ENCODE measurements around the gene DIDO1.

The DIDO1 gene

GRCh38 chr20:62829231-62830230 is 96.8 kb downstream of the DIDO1 start:
- Histone ChIP-seq H3K4me3 (replicated peaks; ENCODE audit: low read depth, low read length) (no peak overlapping the region), H3K36me3 (ENCODE audit: control insufficient read depth, insufficient read depth, low read length) (no peaks in the 10 kb centered on the region), H3K27me3 (replicated peaks; ENCODE audit: control insufficient read depth, insufficient read depth, low read length) (no peaks in the 10 kb centered on the region; the same call in 1 of the 2 replicates)
- DNase-seq (ENCODE audit: extremely low read depth, insufficient read length), result no peak
- TF ChIP-seq CTCF (IDR thresholded peaks at IDR 0.05; ENCODE audit: insufficient read depth, low read length, poor library complexity, severe bottlenecking), result no peak

GRCh38 chr20:62828511-62829230 is 97.6 kb downstream of the DIDO1 start:
- no peak for DNase-seq (ENCODE audit: extremely low read depth, insufficient read length)
- H3K36me3 ChIP-seq (ENCODE audit: control insufficient read depth, insufficient read depth, low read length), result no peaks in the 10 kb centered on the region
- no peak overlapping the region for H3K4me3 ChIP-seq (replicated peaks; ENCODE audit: low read depth, low read length)
- H3K27me3 ChIP-seq (replicated peaks; ENCODE audit: control insufficient read depth, insufficient read depth, low read length), result no peaks in the 10 kb centered on the region; the same call in 1 of the 2 replicates
- TF ChIP-seq CTCF (IDR thresholded peaks at IDR 0.05; ENCODE audit: insufficient read depth, low read length, poor library complexity, severe bottlenecking), result no peak

- Histone ChIP-seq H3K27me3 (replicated peaks; ENCODE audit: control insufficient read depth, insufficient read depth, low read length) (no peaks in the 10 kb centered on the region; the same call in 1 of the 2 replicates), H3K4me3 (replicated peaks; ENCODE audit: low read depth, low read length) (no peak overlapping the region), H3K36me3 (ENCODE audit: control insufficient read depth, insufficient read depth, low read length) (no peaks in the 10 kb centered on the region)
- DNase-seq (ENCODE audit: extremely low read depth, insufficient read length), result no peak
- TF ChIP-seq CTCF (IDR thresholded peaks at IDR 0.05; ENCODE audit: insufficient read depth, low read length, poor library complexity, severe bottlenecking), result no peak
These were observed 98.3 kb downstream of the DIDO1 start for GRCh38 chr20:62828051-62828450.

Measured in GM06990 (cell line).